Mucosa of rectum (tissue), 2 donors: ENCODE data around the gene DYNLT2B.

Experiments
- H3K27ac ChIP-seq, 2 donors: one replicate each; pipeline ENCODE4 v1.7.0; 2013; ENCODE audit warnings: inconsistent platforms in 2 of 2, low read depth in 2 of 2, low read length in 2 of 2
- H3K27me3 ChIP-seq, 2 donors: one replicate each; pipeline ENCODE4 v1.7.0; 2013; ENCODE audit warnings: low read length in 2 of 2; ENCODE audit not compliant: control insufficient read depth in 2 of 2, insufficient read depth in 2 of 2
- H3K36me3 ChIP-seq, 2 donors: one replicate each; pipeline ENCODE4 v1.7.0; 2013; ENCODE audit warnings: low read length in 2 of 2; ENCODE audit not compliant: control insufficient read depth in 2 of 2, insufficient read depth in 2 of 2
- H3K4me1 ChIP-seq, 2 donors: one replicate each; pipeline ENCODE4 v1.7.0; 2013; ENCODE audit warnings: low read length in 2 of 2, mild to moderate bottlenecking in 1 of 2; ENCODE audit not compliant: control insufficient read depth in 2 of 2, insufficient read depth in 2 of 2
- H3K4me3 ChIP-seq, 2 donors: one replicate each; pipeline ENCODE4 v1.7.0; 2013; ENCODE audit warnings: low read length in 2 of 2
- H3K9ac ChIP-seq, 2 donors: one replicate each; pipeline ENCODE4 v1.7.0; 2013; ENCODE audit warnings: low read length in 2 of 2, low read depth in 1 of 2, mild to moderate bottlenecking in 1 of 2
- H3K9me3 ChIP-seq, 2 donors: one replicate each; pipeline ENCODE4 v1.7.0; 2013; ENCODE audit warnings: low read length in 2 of 2; ENCODE audit not compliant: control insufficient read depth in 2 of 2
- donor health status: healthy.
- donor health status: Normal muscosa, but diverticular disease.

Gene DYNLT2B

GRCh38 chr3:196280689-196281440 is 37.2 kb downstream of the DYNLT2B start:
- no peaks in the 10 kb centered on the region for H3K27me3 ChIP-seq
- no peak overlapping the region for H3K9ac ChIP-seq
- no peaks in the 10 kb centered on the region for H3K9me3 ChIP-seq
- peaks cover 10 to 20% of the 10 kb centered on the region in 2 donors for H3K4me1 ChIP-seq
- H3K27ac ChIP-seq: peak overlapping the region in 1 of 2 donors; percentile 24
- H3K4me3 ChIP-seq: no peak overlapping the region
- no peaks in the 10 kb centered on the region for H3K36me3 ChIP-seq

GRCh38 chr3:196275126-196275525 is 42.9 kb downstream of the DYNLT2B start:
- Histone ChIP-seq H3K36me3 (peaks cover 4 to 13% of the 10 kb centered on the region in 2 donors), H3K4me3 (no peak overlapping the region), H3K27ac (no peak overlapping the region)

GRCh38 chr3:196274585-196274984 is 43.5 kb downstream of the DYNLT2B start:
- Histone ChIP-seq H3K9ac (peak overlapping the region in 1 of 2 donors; percentile 6), H3K27ac (peak overlapping the region in 1 of 2 donors; percentile 56), H3K4me3 (peak overlapping the region in 1 of 2 donors; percentile 41), H3K27me3 (no peaks in the 10 kb centered on the region), H3K36me3 (peaks cover 5 to 15% of the 10 kb centered on the region in 2 donors), H3K4me1 (peaks cover 6 to 8% of the 10 kb centered on the region in 2 donors), H3K9me3 (no peaks in the 10 kb centered on the region)

More at GRCh38 chr3:196275126-196275525, 42.9 kb downstream of the DYNLT2B start:
- Histone ChIP-seq H3K9me3 (no peaks in the 10 kb centered on the region), H3K4me1 (peaks cover 8 to 12% of the 10 kb centered on the region in 2 donors), H3K27me3 (no peaks in the 10 kb centered on the region), H3K9ac (no peak overlapping the region)

GRCh38 chr3:196273655-196274054 is 44.4 kb downstream of the DYNLT2B start:
- no peak overlapping the region for H3K4me3 ChIP-seq
- H3K9me3 ChIP-seq: no peaks in the 10 kb centered on the region
- peaks cover 5 to 19% of the 10 kb centered on the region in 2 donors for H3K36me3 ChIP-seq
- H3K4me1 ChIP-seq: peaks cover 0 to 4% of the 10 kb centered on the region in 2 donors
- H3K27ac ChIP-seq: peak overlapping the region in 1 of 2 donors; percentile 56
- H3K27me3 ChIP-seq: no peaks in the 10 kb centered on the region
- H3K9ac ChIP-seq: no peak overlapping the region

GRCh38 chr3:196272826-196273225 is 45.2 kb downstream of the DYNLT2B start:
- Histone ChIP-seq H3K9me3 (no peaks in the 10 kb centered on the region), H3K27me3 (no peaks in the 10 kb centered on the region), H3K9ac (no peak overlapping the region), H3K4me1 (peaks cover 0 to 3% of the 10 kb centered on the region in 2 donors), H3K27ac (no peak overlapping the region), H3K36me3 (peaks cover 5 to 21% of the 10 kb centered on the region in 2 donors), H3K4me3 (no peak overlapping the region)

- H3K4me3 ChIP-seq: no peak overlapping the region
- no peak overlapping the region for H3K9ac ChIP-seq
- no peak overlapping the region for H3K27ac ChIP-seq
- H3K36me3 ChIP-seq: peaks cover 5 to 29% of the 10 kb centered on the region in 2 donors
- H3K4me1 ChIP-seq: peaks cover 0 to 3% of the 10 kb centered on the region in 2 donors
- no peaks in the 10 kb centered on the region for H3K9me3 ChIP-seq
- H3K27me3 ChIP-seq: no peaks in the 10 kb centered on the region
These were observed 47.5 kb downstream of the DYNLT2B start for GRCh38 chr3:196270499-196270898.

GRCh38 chr3:196268284-196269163 is 49.5 kb downstream of the DYNLT2B start:
- Histone ChIP-seq H3K27ac (no peak overlapping the region), H3K36me3 (peaks cover 5 to 28% of the 10 kb centered on the region in 2 donors)

DNA sequence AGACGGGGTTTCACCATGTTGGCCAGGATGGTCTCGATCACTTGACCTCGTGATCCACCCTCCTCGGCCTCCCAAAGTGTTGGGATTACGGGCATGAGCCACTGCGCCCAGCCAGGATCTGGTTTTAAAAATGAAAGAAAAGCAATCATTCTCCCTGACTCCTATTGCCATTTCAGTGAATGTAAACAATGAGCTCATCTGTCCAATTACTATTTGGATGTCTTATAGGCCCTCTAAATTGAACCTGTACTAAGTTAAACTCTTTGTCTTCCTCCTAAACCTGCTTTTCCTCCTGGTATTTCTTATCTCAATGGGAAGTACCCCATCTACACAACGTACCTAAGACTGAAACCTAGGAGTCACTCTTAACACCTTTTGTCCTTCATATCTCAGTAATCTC is 54.2 kb downstream of the DYNLT2B start:
- Histone ChIP-seq H3K27me3 (no peaks in the 10 kb centered on the region), H3K27ac (no peak overlapping the region), H3K9ac (no peak overlapping the region), H3K4me3 (no peak overlapping the region), H3K4me1 (peaks cover 0 to 3% of the 10 kb centered on the region in 2 donors), H3K9me3 (no peaks in the 10 kb centered on the region), H3K36me3 (peaks cover 0 to 22% of the 10 kb centered on the region in 2 donors)

More at GRCh38 chr3:196268284-196269163, 49.5 kb downstream of the DYNLT2B start:
- Histone ChIP-seq H3K9me3 (no peaks in the 10 kb centered on the region), H3K27me3 (no peaks in the 10 kb centered on the region), H3K4me3 (no peak overlapping the region), H3K4me1 (peaks cover 0 to 3% of the 10 kb centered on the region in 2 donors), H3K9ac (no peak overlapping the region)

DNA sequence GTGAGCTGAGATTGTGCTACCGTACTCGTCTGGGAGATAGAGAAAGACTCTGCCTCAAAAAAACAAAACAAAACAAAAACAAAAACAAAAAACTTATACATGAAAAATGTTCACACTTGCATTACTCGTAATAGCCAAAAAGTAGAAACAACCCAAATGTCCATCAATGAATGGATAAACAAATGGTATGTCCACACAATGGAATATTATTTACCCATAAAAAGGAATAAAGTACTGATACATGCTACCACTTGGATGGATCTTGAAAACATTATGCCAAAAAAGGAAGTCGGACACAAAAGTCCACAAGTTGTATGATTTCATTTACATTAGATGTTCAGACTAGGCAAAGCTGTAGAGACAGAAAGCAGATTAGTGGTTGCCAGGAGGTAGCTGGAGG is 57.3 kb downstream of the DYNLT2B start:
- no peaks in the 10 kb centered on the region for H3K9me3 ChIP-seq
- H3K36me3 ChIP-seq: peaks cover 6 to 20% of the 10 kb centered on the region in 2 donors
- H3K27me3 ChIP-seq: no peaks in the 10 kb centered on the region
- H3K9ac ChIP-seq: no peak overlapping the region
- H3K27ac ChIP-seq: no peak overlapping the region
- H3K4me3 ChIP-seq: no peak overlapping the region
- H3K4me1 ChIP-seq: no peaks in the 10 kb centered on the region

GRCh38 chr3:196255776-196256175 is 62.3 kb downstream of the DYNLT2B start:
- Histone ChIP-seq H3K27me3 (no peaks in the 10 kb centered on the region), H3K9ac (no peak overlapping the region), H3K27ac (no peak overlapping the region), H3K36me3 (peaks cover 10 to 18% of the 10 kb centered on the region in 2 donors), H3K4me1 (peaks cover 2 to 4% of the 10 kb centered on the region in 2 donors), H3K4me3 (no peak overlapping the region), H3K9me3 (no peaks in the 10 kb centered on the region)
